Esophagus muscularis mucosa (tissue), 4 donors: Measurements from ENCODE around the gene WFDC1. TPM values are rescaled to one million over a fixed set of nuclear protein-coding genes. Genes with fewer than 3 reads are reported as not detected.

Experiments
- DNase-seq: peaks from one replicate; pipeline ENCODE4 v3.0.0-alpha.2; 2017; ENCODE audit errors: extremely low spot score
- H3K27ac ChIP-seq, 4 donors: fragments of 200-600 bp; sonication (generic); replicated peaks in 1 of 4; 1 replicate in 3 of 4; 2 replicates in 1 of 4; pipeline ENCODE4 v1.5.1; 2016 to 2019; ENCODE audit warnings: mild to moderate bottlenecking in 1 of 4
- H3K27me3 ChIP-seq, 4 donors: fragments of 200-600 bp; sonication (generic); one replicate each; pipeline versions ENCODE4 v1.5.1 to v1.6.0; 2016 to 2019
- H3K36me3 ChIP-seq, 4 donors: fragments of 200-600 bp; sonication (generic); one replicate each; pipeline ENCODE4 v1.5.1; 2016 to 2019
- H3K4me1 ChIP-seq, 4 donors: fragments of 200-600 bp; sonication (generic); one replicate each; pipeline ENCODE4 v1.5.1; 2016 to 2019
- H3K4me3 ChIP-seq, 4 donors: fragments of 200-600 bp; sonication (generic); 1 replicate in 2 of 4; 2 replicates in 2 of 4; pipeline ENCODE4 v1.5.1; 2016 to 2019; ENCODE audit warnings: mild to moderate bottlenecking in 4 of 4, moderate library complexity in 1 of 4
- H3K9me3 ChIP-seq, 4 donors: fragments of 200-600 bp; sonication (generic); 1 replicate in 3 of 4; 2 replicates in 1 of 4; pipeline ENCODE4 v1.5.1; 2016 to 2019
- EP300 ChIP-seq: sonication (generic); formaldehyde crosslinking; IDR thresholded peaks from one replicate; pipeline ENCODE4 v1.6.1; 2017; ENCODE audit warnings: antibody characterized with exemption
- POLR2A ChIP-seq: fragments of 450-650 bp; IDR thresholded peaks from one replicate; pipeline ENCODE4 v1.6.1; 2017; ENCODE audit warnings: antibody characterized with exemption, moderate library complexity, mild to moderate bottlenecking, low read depth
- POLR2AphosphoS5 ChIP-seq, 2 donors: sonication (generic); formaldehyde crosslinking; IDR thresholded peaks; one replicate each; pipeline ENCODE4 v1.6.1; 2017; ENCODE audit warnings: antibody characterized with exemption in 2 of 2
- WGBS: methylation state at CpG from one replicate; pipeline ENCODE4 v1.1.5; 2018; 5-methylcytosine and 5-hydroxymethylcytosine counted together
- intact Hi-C: fragments of 100-400 bp; cut with DNase I; formaldehyde crosslinking; loops from one replicate; pipeline ENCODE4 v1.15.1; 2023
- total RNA-seq, 4 donors: library from RNA; depleted of rRNA; stranded (reverse); fragments of >200 nt; gene quantifications; one replicate each; pipeline versions ENCODE4 v1.1.0 to v1.2.1, GENCODE V29; 2016
- TF ChIP-seq, protein P1 (sequence below), 3 experiments: fragments of 200-600 bp in 2 of 3; fragments of 450-650 bp in 1 of 3; sonication (generic) in 2 of 3; IDR thresholded peaks; one replicate each; pipeline ENCODE4 v1.5.1; 2017 to 2019; ENCODE audit warnings: antibody characterized with exemption in 3 of 3, mild to moderate bottlenecking in 2 of 3, moderate library complexity in 1 of 3

WFDC1 gene
- total RNA-seq, 4 donors from 2014 or later = 4.6 to 29.9 (median 15.6) TPM

GRCh38 chr16:84271866-84272265, 22.8 kb upstream of the WFDC1 start:
- Histone ChIP-seq H3K9me3 (no peaks in the 10 kb centered on the region), H3K27ac (no peak overlapping the region), H3K4me1 (no peaks in the 10 kb centered on the region), H3K27me3 (peaks cover 0 to 22% (median 0%) of the 10 kb centered on the region in 4 donors), H3K4me3 (no peak overlapping the region), H3K36me3 (no peaks in the 10 kb centered on the region)
- no peak for TF ChIP-seq POLR2AphosphoS5 (IDR thresholded peaks at IDR 0.05)
- no peak for TF ChIP-seq POLR2A
- TF ChIP-seq, protein P1, sequence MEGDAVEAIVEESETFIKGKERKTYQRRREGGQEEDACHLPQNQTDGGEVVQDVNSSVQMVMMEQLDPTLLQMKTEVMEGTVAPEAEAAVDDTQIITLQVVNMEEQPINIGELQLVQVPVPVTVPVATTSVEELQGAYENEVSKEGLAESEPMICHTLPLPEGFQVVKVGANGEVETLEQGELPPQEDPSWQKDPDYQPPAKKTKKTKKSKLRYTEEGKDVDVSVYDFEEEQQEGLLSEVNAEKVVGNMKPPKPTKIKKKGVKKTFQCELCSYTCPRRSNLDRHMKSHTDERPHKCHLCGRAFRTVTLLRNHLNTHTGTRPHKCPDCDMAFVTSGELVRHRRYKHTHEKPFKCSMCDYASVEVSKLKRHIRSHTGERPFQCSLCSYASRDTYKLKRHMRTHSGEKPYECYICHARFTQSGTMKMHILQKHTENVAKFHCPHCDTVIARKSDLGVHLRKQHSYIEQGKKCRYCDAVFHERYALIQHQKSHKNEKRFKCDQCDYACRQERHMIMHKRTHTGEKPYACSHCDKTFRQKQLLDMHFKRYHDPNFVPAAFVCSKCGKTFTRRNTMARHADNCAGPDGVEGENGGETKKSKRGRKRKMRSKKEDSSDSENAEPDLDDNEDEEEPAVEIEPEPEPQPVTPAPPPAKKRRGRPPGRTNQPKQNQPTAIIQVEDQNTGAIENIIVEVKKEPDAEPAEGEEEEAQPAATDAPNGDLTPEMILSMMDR (IDR thresholded peaks at IDR 0.05) = no peak
- TF ChIP-seq EP300 = no peak
- no peak for DNase-seq
- 70% methylated on average over 4 of the region's 4 CpGs for WGBS
- intact Hi-C loops = no loop called here

DNA sequence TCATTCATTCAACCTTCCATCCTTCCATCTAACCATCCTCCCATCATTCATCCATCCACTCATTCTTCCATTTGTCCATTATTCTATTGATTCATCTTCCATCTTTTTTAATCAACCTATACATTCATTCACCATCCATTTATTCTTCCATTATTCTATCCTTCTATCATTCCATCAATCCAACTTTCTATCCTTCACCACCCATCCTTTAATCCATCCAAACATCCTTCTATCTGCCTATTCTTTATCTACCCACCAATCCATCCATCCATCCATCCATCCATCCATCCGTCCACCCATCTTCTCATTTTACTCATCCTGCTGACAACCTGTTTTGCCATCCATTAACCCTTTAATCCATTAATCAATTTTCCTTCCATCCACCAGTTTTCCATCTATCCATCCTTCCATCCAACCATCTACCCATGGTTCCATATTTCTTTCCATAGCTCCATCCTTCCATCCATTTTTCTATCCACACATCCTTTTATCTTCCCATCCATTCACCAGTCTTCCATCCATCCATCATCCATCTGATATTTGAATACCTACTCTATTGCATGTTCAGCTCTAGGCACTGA, 21.8 kb upstream of the WFDC1 start:
- Histone ChIP-seq H3K4me3 (no peak overlapping the region), H3K9me3 (no peaks in the 10 kb centered on the region), H3K27ac (no peak overlapping the region), H3K27me3 (peaks cover 0 to 22% (median 0%) of the 10 kb centered on the region in 4 donors), H3K36me3 (no peaks in the 10 kb centered on the region), H3K4me1 (no peaks in the 10 kb centered on the region)
- intact Hi-C loops = no loop called here
- no peak for DNase-seq
- WGBS = 31% methylated on average over 1 of the region's 1 CpG
- TF ChIP-seq, protein P1 (IDR thresholded peaks at IDR 0.05) = no peak
- no peak for TF ChIP-seq POLR2A
- TF ChIP-seq EP300 = no peak
- TF ChIP-seq POLR2AphosphoS5 (IDR thresholded peaks at IDR 0.05) = no peak

DNA sequence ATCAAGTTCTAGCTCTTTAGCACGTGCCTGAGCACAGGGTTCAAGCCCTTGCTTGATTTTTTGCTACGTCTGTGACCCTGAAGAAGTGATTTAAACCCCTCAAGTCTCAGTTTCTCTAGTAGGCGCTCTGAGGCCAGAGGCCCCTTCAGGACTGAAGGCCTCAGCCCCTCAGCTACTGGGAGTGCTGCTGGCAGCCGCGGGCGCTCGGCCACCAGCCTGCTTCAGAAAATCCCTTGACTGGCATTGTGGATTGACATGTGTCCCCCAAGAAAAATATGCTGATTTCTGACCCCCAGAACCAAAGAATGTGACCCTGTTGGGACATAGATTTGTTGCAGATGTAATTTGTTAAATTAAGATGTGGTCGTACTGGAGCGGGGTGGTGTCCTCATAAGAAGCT, 20.2 kb upstream of the WFDC1 start:
- H3K9me3 ChIP-seq = no peaks in the 10 kb centered on the region
- TF ChIP-seq POLR2A = no peak
- TF ChIP-seq POLR2AphosphoS5 (IDR thresholded peaks at IDR 0.05) = no peak
- no peak for TF ChIP-seq EP300
- TF ChIP-seq, protein P1 (IDR thresholded peaks at IDR 0.05) = no peak
- no peaks in the 10 kb centered on the region for H3K36me3 ChIP-seq
- WGBS = 93% methylated on average over 9 of the region's 9 CpGs
- DNase-seq = no peak
- H3K4me1 ChIP-seq = no peaks in the 10 kb centered on the region
- no peak overlapping the region for H3K4me3 ChIP-seq
- H3K27ac ChIP-seq = no peak overlapping the region
- peaks cover 0 to 18% (median 0%) of the 10 kb centered on the region in 4 donors for H3K27me3 ChIP-seq
- intact Hi-C loops = no loop called here

GRCh38 chr16:84275585-84276151, 19.0 kb upstream of the WFDC1 start:
- no peak overlapping the region for H3K4me3 ChIP-seq
- no peak for TF ChIP-seq EP300
- no peak for TF ChIP-seq POLR2AphosphoS5 (IDR thresholded peaks at IDR 0.05)
- no peak for TF ChIP-seq POLR2A
- TF ChIP-seq, protein P1 (IDR thresholded peaks at IDR 0.05) = no peak
- no peaks in the 10 kb centered on the region for H3K36me3 ChIP-seq
- no peak overlapping the region for H3K27ac ChIP-seq
- no peaks in the 10 kb centered on the region for H3K9me3 ChIP-seq
- intact Hi-C loops = loop anchor here (2.0 kb wide), 1 partner anchor 33 kb away; no protein-coding TSS in a partner anchor
- H3K4me1 ChIP-seq = no peaks in the 10 kb centered on the region
- no peak for DNase-seq
- H3K27me3 ChIP-seq = peaks cover 0 to 15% (median 0%) of the 10 kb centered on the region in 4 donors
- 86% methylated on average over 6 of the region's 6 CpGs for WGBS
